CD8-positive, alpha-beta memory T cell (primary cell): ENCODE data around the gene ASH1L. TPM values are rescaled to one million over a fixed set of nuclear protein-coding genes. Genes with fewer than 3 reads are reported as not detected.

ENCODE experiments used
- CTCF ChIA-PET: fragments of 350-600 bp; sonication (Branson Sonifier 250); formaldehyde crosslinking; loops from one replicate; lab custom pipeline; 2021; ENCODE audit warnings: antibody characterized with exemption; lab: Charles Lee
- POLR2A ChIA-PET: fragments of 350-600 bp; sonication (Branson Sonifier 250); formaldehyde crosslinking; loops from one replicate; lab custom pipeline; 2021; ENCODE audit warnings: antibody characterized with exemption; lab: Charles Lee
- DNase-seq, 5 donors: peaks; one replicate each; pipeline versions ENCODE4 v3.0.0 to v3.0.0-alpha.2; 2020 to 2022; ENCODE audit warnings: mixed read lengths in 1 of 5
- H3K27ac ChIP-seq: one replicate; pipeline ENCODE4 v1.7.0; 2013; ENCODE audit warnings: low read depth, mild to moderate bottlenecking, low read length, moderate library complexity
- H3K27me3 ChIP-seq: 2 replicates; pipeline ENCODE4 v1.7.0; 2013; ENCODE audit warnings: low read length, mild to moderate bottlenecking; ENCODE audit not compliant: insufficient read depth, poor library complexity, severe bottlenecking
- H3K36me3 ChIP-seq: 2 replicates; pipeline ENCODE4 v1.7.0; 2013; ENCODE audit warnings: mild to moderate bottlenecking, low read length, moderate library complexity; ENCODE audit not compliant: insufficient read depth
- H3K4me1 ChIP-seq: 2 replicates; pipeline ENCODE4 v1.7.0; 2013; ENCODE audit warnings: mild to moderate bottlenecking, low read length, moderate library complexity; ENCODE audit not compliant: insufficient read depth
- H3K4me3 ChIP-seq: 2 replicates; pipeline ENCODE4 v1.7.0; 2013; ENCODE audit warnings: mild to moderate bottlenecking, low read length
- H3K9me3 ChIP-seq: 2 replicates; pipeline ENCODE4 v1.7.0; 2013; ENCODE audit warnings: mild to moderate bottlenecking, low read length
- H3K27ac Mint-ChIP-seq, 8 donors: one replicate each; pipeline ENCODE4 v1.8.0; 2020 to 2021; ENCODE audit warnings: mixed read lengths in 8 of 8, mild to moderate bottlenecking in 6 of 8, inconsistent platforms in 3 of 8, moderate library complexity in 3 of 8
- H3K27me3 Mint-ChIP-seq, 2 donors: one replicate each; pipeline ENCODE4 v1.8.0; 2020 to 2021; ENCODE audit warnings: mixed read lengths in 2 of 2, mild to moderate bottlenecking in 1 of 2, moderate library complexity in 1 of 2
- H3K36me3 Mint-ChIP-seq, 3 donors: one replicate each; pipeline ENCODE4 v1.8.0; 2020 to 2021; ENCODE audit warnings: mixed read lengths in 3 of 3, inconsistent platforms in 1 of 3, mild to moderate bottlenecking in 1 of 3
- H3K4me1 Mint-ChIP-seq, 3 donors: one replicate each; pipeline ENCODE4 v1.8.0; 2020 to 2021; ENCODE audit warnings: mixed read lengths in 3 of 3, inconsistent platforms in 1 of 3, mild to moderate bottlenecking in 1 of 3
- H3K4me3 Mint-ChIP-seq, 7 donors: one replicate each; pipeline ENCODE4 v1.8.0; 2020 to 2021; ENCODE audit warnings: mixed read lengths in 7 of 7, mild to moderate bottlenecking in 6 of 7, moderate library complexity in 4 of 7, inconsistent platforms in 2 of 7
- H3K9me3 Mint-ChIP-seq, 5 donors: one replicate each; pipeline ENCODE4 v1.8.0; 2020 to 2022; ENCODE audit warnings: mixed read lengths in 5 of 5, mild to moderate bottlenecking in 3 of 5, moderate library complexity in 2 of 5, inconsistent platforms in 1 of 5
- polyA plus RNA-seq: library from polyadenylated mRNA; unstranded; fragments of 300-500 nt; fragmentation: Illumina TruSeq; gene quantifications from one replicate; pipeline ENCODE4 v1.2.3, GENCODE V29; 2021
- total RNA-seq, 2 experiments: library from RNA; stranded (reverse); gene quantifications; one replicate each; pipeline ENCODE4 v1.2.3, GENCODE V29; 2021

Gene ASH1L
- total and polyA plus RNA-seq, 3 experiments from 2014 or later: 25.7 to 30.5 (median 29.7) TPM

- no peaks in the 10 kb centered on the region for H3K9me3 ChIP-seq
- no peak overlapping the region for H3K4me3 ChIP-seq
- Mint-ChIP-seq H3K9me3 (peaks cover 0 to 1% (median 0%) of the 10 kb centered on the region in 5 donors), H3K4me3 (no peak overlapping the region), H3K27me3 (peaks cover 2 to 8% of the 10 kb centered on the region in 2 donors), H3K4me1 (peaks cover 11 to 17% (median 14%) of the 10 kb centered on the region in 3 donors), H3K36me3 (peaks cover 0 to 8% (median 1%) of the 10 kb centered on the region in 3 donors), H3K27ac (peak overlapping the region in 4 of 8 donors; percentile 18 to 60 (median 48))
- ChIA-PET POLR2A (no interaction called here), CTCF (interaction anchor here (1.2 kb wide), 1 partner anchor 54 kb away, joined by 4 read pairs; no protein-coding TSS in a partner anchor)
- no peak overlapping the region for H3K27ac ChIP-seq
- H3K27me3 ChIP-seq: no peaks in the 10 kb centered on the region
- no peak for DNase-seq
- peaks cover 13% of the 10 kb centered on the region for H3K4me1 ChIP-seq
- H3K36me3 ChIP-seq: no peaks in the 10 kb centered on the region
Measured at GRCh38 chr1:155304558-155305063, 258.0 kb downstream of the ASH1L start.

GRCh38 chr1:155301342-155301841, 261.2 kb downstream of the ASH1L start, which contains the start of gene PKLR:
Gene PKLR, minus strand, starts transcription at chr1:155301438. Its CDS starts 43 bp downstream, at chr1:155301395.
- peaks cover 0 to 1% (median 0%) of the 10 kb centered on the region in 5 donors for H3K9me3 Mint-ChIP-seq
- Histone ChIP-seq H3K4me1 (no peaks in the 10 kb centered on the region), H3K27ac (peak within 1 kb of the TSS; percentile 43), H3K4me3 (no peak within 1 kb of the TSS), H3K27me3 (no peaks in the 10 kb centered on the region), H3K36me3 (no peaks in the 10 kb centered on the region), H3K9me3 (no peaks in the 10 kb centered on the region)
- CTCF ChIA-PET: no interaction called here
- no peaks in the 10 kb centered on the region for H3K4me1 Mint-ChIP-seq
- H3K27ac Mint-ChIP-seq: no peak within 1 kb of the TSS
- H3K36me3 Mint-ChIP-seq: peaks cover 0 to 1% (median 0%) of the 10 kb centered on the region in 3 donors
- peaks cover 9 to 18% of the 10 kb centered on the region in 2 donors for H3K27me3 Mint-ChIP-seq
- no peak for DNase-seq
- no peak within 1 kb of the TSS for H3K4me3 Mint-ChIP-seq
- POLR2A ChIA-PET: no interaction called here

GRCh38 chr1:155300553-155301329, 261.9 kb downstream of the ASH1L start:
- Histone ChIP-seq H3K9me3 (no peaks in the 10 kb centered on the region), H3K27me3 (no peaks in the 10 kb centered on the region), H3K4me1 (no peaks in the 10 kb centered on the region), H3K4me3 (no peak overlapping the region), H3K27ac (peak overlapping the region; percentile 43), H3K36me3 (no peaks in the 10 kb centered on the region)
- Mint-ChIP-seq H3K27ac (no peak overlapping the region), H3K36me3 (peaks cover 0 to 1% (median 0%) of the 10 kb centered on the region in 3 donors), H3K4me1 (no peaks in the 10 kb centered on the region), H3K4me3 (no peak overlapping the region), H3K27me3 (peaks cover 12 to 24% of the 10 kb centered on the region in 2 donors), H3K9me3 (peaks cover 0 to 1% (median 0%) of the 10 kb centered on the region in 5 donors)
- DNase-seq: no peak
- ChIA-PET POLR2A (no interaction called here), CTCF (interaction anchor here (1.4 to 1.5 kb wide), 2 partner anchors 7 to 23 kb away, joined by 4 to 5 read pairs; partner anchors contain the start of gene FDPS)

DNA sequence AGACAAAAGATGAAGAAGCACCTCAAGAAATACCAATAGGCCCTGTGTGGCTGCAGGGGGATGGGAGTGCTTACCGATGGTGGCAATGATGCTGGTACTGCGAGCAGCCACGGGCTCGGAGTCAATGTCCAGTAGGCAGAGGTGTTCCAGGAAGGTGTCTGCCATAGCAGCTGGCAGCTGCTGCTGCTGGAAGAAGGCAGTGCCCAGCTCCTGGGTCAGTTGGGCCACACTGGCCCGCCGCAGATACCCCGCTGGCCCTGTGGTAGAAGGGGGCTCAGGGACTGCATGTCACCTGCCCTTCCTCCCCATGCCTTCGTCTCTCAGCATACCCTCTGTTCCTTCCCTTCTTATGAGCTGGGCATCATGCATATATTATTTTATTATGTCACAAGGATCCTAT, 262.6 kb downstream of the ASH1L start:
- peaks cover 0 to 1% (median 0%) of the 10 kb centered on the region in 3 donors for H3K36me3 Mint-ChIP-seq
- H3K4me1 Mint-ChIP-seq: peaks cover 0 to under 1% (median 0%) of the 10 kb centered on the region in 3 donors
- H3K4me1 ChIP-seq: no peaks in the 10 kb centered on the region
- no peak overlapping the region for H3K27ac Mint-ChIP-seq
- peaks cover 16 to 29% of the 10 kb centered on the region in 2 donors for H3K27me3 Mint-ChIP-seq
- CTCF ChIA-PET: interaction anchor here (1.4 to 1.5 kb wide), 2 partner anchors 8 to 23 kb away, joined by 4 to 5 read pairs; partner anchors contain the start of gene FDPS
- H3K9me3 Mint-ChIP-seq: peaks cover 0 to 1% (median 0%) of the 10 kb centered on the region in 5 donors
- POLR2A ChIA-PET: no interaction called here
- no peak for DNase-seq
- H3K36me3 ChIP-seq: no peaks in the 10 kb centered on the region
- H3K27me3 ChIP-seq: no peaks in the 10 kb centered on the region
- H3K4me3 Mint-ChIP-seq: no peak overlapping the region
- no peak overlapping the region for H3K27ac ChIP-seq
- H3K9me3 ChIP-seq: no peaks in the 10 kb centered on the region
- no peak overlapping the region for H3K4me3 ChIP-seq

GRCh38 chr1:155297384-155297783, 265.2 kb downstream of the ASH1L start:
- Histone ChIP-seq H3K27ac (no peak overlapping the region), H3K36me3 (no peaks in the 10 kb centered on the region), H3K4me1 (no peaks in the 10 kb centered on the region), H3K27me3 (no peaks in the 10 kb centered on the region), H3K4me3 (no peak overlapping the region), H3K9me3 (no peaks in the 10 kb centered on the region)
- Mint-ChIP-seq H3K4me3 (no peak overlapping the region), H3K27ac (no peak overlapping the region), H3K9me3 (no peaks in the 10 kb centered on the region), H3K4me1 (peaks cover 0 to 5% (median 3%) of the 10 kb centered on the region in 3 donors), H3K36me3 (no peaks in the 10 kb centered on the region), H3K27me3 (peaks cover 22 to 36% of the 10 kb centered on the region in 2 donors)
- DNase-seq: no peak
- CTCF ChIA-PET: interaction anchor here (0.6 to 1.0 kb wide), 4 partner anchors 17 to 25 kb away, joined by 3 to 5 read pairs (median 4); no protein-coding TSS in a partner anchor
- POLR2A ChIA-PET: no interaction called here

- Histone ChIP-seq H3K27me3 (no peaks in the 10 kb centered on the region), H3K4me3 (no peak overlapping the region), H3K4me1 (no peaks in the 10 kb centered on the region), H3K9me3 (no peaks in the 10 kb centered on the region), H3K36me3 (no peaks in the 10 kb centered on the region), H3K27ac (no peak overlapping the region)
- peaks cover 23 to 36% of the 10 kb centered on the region in 2 donors for H3K27me3 Mint-ChIP-seq
- POLR2A ChIA-PET: no interaction called here
- no peak overlapping the region for H3K27ac Mint-ChIP-seq
- H3K36me3 Mint-ChIP-seq: no peaks in the 10 kb centered on the region
- no peaks in the 10 kb centered on the region for H3K9me3 Mint-ChIP-seq
- H3K4me1 Mint-ChIP-seq: peaks cover 0 to 5% (median 3%) of the 10 kb centered on the region in 3 donors
- no peak overlapping the region for H3K4me3 Mint-ChIP-seq
- CTCF ChIA-PET: interaction anchor here (0.6 kb wide), 1 partner anchor 16 kb away, joined by 3 read pairs; no protein-coding TSS in a partner anchor
- no peak for DNase-seq
Measured at GRCh38 chr1:155296661-155297060, 265.9 kb downstream of the ASH1L start.

DNA sequence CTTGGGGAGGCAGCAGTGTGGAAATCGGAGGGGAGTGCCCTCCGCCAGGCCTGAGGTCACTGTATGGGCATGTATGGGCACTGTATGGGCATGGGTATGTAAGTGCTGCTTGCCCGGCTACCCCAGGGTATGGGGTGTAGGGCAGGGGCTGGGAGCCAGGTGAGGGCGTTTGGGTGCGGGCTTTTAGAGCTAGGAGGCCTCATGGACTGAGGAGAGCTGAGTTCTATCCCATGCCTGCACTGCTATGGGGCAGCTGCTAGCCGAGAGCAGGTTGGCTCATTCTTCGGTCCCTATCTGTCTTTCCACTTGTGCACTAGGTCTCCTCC, 266.7 kb downstream of the ASH1L start:
- no peaks in the 10 kb centered on the region for H3K4me1 ChIP-seq
- no peaks in the 10 kb centered on the region for H3K36me3 ChIP-seq
- no peaks in the 10 kb centered on the region for H3K27me3 ChIP-seq
- no peak overlapping the region for H3K4me3 Mint-ChIP-seq
- H3K4me1 Mint-ChIP-seq: peaks cover 0 to 5% (median 3%) of the 10 kb centered on the region in 3 donors
- POLR2A ChIA-PET: no interaction called here
- no peak overlapping the region for H3K27ac ChIP-seq
- H3K27ac Mint-ChIP-seq: no peak overlapping the region
- no peak overlapping the region for H3K4me3 ChIP-seq
- CTCF ChIA-PET: interaction anchor here (1.6 kb wide), 1 partner anchor 20 kb away, joined by 3 read pairs; no protein-coding TSS in a partner anchor
- peaks cover 26 to 33% of the 10 kb centered on the region in 2 donors for H3K27me3 Mint-ChIP-seq
- no peaks in the 10 kb centered on the region for H3K9me3 ChIP-seq
- no peaks in the 10 kb centered on the region for H3K36me3 Mint-ChIP-seq
- H3K9me3 Mint-ChIP-seq: no peaks in the 10 kb centered on the region
- DNase-seq: no peak
